ENCODE results near the gene EXOC7.
"Not testable (repeated sequence)": the region's sequence is repeated elsewhere in the genome, so short reads cannot be mapped to it uniquely, and the experiment has no call there.

The EXOC7 gene

DNA sequence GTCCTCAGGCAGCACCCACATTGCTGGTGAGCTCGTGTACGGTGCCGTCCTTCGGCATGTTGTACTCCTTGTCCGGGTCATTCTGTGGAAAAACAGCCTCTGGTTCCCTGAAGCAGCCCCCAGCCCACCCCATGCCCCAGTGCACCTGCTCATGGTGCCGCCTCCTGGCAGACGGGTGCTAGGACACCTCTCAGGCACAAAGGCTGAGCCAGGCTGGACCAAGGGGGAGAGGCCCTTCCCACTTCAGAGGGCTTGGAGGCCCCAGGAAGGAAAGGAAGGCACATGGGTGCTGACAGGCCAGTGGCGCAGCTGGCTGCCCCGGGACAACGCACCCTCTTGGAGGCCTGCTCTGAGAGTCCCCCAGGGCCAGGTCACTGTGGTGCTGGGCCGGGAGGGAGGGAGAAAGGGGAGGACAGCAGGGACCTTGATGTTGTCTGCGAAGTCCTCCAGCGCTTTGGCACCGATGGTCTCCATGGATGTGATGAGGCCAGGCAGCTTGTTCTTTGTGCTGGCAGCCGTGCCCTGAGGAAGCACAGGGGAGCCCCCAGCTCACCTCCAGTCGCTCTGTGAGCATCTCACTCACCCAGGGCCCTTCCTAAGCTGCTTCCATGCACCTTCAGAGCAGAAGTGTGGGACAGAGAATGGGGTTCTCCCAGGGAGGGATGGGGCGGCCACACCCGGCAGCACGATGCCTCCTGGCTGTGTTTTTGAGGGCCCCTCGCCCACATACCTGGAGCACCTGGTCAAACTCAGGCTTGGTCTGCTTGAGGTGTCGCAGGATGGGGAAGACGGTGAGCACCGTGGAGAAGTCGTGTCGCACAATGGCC is 15.3 kb downstream of the EXOC7 start:
- no peak for DNase-seq (ENCODE audit: low read depth)

GRCh38 chr17:76087531-76087930 is 16.1 kb downstream of the EXOC7 start:
- DNase-seq (ENCODE audit: low read depth): no peak

DNA sequence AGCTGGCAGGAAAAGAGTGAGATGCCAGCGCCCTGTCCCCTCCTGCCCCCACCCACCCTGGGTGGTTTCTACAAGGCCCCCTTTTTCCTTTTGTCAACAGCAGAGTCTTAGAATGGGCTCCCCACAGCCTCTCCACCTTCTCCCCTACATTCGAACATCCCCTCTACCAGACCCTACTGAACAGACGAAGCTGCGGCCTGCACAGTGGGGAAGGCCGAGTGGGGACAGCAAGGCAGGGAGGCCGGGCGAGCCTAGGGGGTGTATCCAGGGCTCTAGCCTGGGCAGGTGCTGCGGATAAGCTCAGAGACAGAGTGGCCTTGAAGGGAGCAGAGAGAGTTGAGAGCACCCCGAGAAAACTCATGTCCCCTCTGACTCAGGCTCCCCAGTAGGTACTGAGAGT is 17.2 kb downstream of the EXOC7 start:
- DNase-seq (ENCODE audit: low read depth): no peak

- DNase-seq (ENCODE audit: low read depth): no peak
Measured at GRCh38 chr17:76085731-76086366, 17.7 kb downstream of the EXOC7 start.

DNA sequence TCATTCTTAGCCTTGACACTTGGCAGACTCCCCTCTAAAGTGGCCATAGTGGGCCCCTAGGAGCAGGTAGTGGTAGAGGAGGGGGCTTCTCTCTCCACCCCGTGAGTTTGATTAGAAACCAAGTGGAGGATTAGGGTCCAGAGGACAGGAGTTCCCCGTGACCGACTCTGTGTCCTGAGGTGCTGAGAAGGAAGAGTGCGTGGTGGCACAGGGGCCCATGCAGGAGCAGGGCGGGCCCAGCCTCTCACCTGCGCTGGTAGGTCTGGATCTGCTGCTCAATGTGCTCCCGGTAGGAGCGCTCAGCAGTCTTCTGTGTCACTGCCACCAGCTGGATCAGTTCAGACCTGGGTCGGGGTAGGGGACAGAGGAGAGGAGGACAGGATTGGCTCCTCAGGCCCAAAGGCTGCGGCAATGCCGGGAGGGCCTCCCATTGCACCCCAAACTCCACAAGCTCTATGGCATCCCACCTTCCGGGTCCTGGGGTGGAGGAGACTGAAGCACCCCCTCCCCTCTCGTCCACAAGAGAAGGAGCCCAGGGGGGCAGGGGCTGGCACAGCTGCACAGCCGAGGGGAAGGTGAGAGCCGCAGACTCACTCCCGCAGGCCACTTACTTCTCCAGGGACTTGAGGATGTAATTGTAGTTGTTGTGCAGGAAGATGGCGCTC is 18.4 kb downstream of the EXOC7 start:
- no peak for DNase-seq (ENCODE audit: low read depth)

- no peak for DNase-seq (ENCODE audit: low read depth)
Measured at GRCh38 chr17:76083536-76084182, 19.9 kb downstream of the EXOC7 start.

GRCh38 chr17:76082326-76083251 is 21.0 kb downstream of the EXOC7 start:
- DNase-seq (ENCODE audit: low read depth): no peak

GRCh38 chr17:76081295-76082210 is 22.0 kb downstream of the EXOC7 start:
- no peak for DNase-seq (ENCODE audit: low read depth)

DNA sequence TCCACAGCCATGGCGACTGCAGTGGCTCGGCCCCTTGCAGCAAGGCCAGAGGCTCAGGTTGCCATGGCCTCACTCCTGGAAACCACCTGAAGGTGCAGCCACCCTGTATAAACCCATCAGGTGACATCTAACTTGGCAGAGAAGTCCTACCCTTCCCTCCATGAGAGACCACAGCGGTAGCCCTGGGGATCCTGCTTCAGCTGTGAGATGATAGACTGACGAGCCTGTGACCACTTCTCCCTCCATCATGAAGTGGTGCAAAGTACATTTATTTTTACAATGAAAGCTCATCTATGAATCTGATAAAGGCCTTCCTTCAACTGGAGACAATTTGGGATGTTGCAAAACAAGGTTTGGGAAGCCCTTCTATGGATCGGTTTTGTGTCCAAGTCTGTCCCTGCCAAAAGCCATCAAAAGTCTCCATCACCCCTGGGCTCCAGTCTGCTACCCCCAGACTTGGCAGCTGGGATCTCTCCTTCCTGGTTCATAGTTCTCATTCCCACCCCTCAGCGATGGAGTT is 22.8 kb downstream of the EXOC7 start:
- DNase-seq (ENCODE audit: low read depth): no peak

DNA sequence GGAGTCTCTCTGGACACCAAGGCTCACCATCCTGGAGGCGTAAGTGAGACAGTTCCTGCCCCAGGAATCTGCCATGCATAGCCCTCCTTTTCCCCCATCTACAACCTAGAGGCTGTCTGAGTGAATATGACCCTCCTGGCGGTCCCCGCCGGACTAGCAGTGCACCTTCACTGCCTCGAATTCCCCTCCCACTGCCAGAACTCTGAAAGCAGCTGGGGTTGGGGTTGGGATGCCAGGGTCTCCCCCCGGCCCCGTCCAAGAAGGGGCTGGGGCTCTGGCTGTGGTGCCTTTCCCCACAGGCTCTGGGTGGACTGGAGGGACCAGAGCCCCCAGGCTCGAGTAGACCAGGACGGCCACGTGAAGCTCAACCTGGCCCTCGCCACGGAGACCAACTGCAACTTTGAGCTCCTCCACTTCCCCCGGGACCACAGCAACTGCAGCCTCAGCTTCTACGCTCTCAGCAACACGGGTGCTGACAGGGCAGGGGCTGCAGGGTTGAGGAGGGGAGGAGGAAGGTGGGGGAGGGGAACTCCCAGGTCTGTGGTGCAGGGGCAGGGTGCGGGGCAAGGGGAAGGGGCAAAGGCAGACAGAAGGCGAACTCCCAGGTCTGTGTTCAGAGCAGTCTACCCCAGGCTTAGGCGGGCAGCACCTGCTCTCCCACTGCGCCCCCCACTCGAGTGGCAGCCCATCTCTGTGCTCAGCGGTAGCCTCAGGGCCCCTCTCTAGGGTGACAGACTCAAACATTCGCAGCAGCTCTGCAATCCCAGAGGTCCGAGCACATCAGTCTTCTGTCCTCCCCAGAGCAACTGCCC is 23.4 kb downstream of the EXOC7 start:
- no peak for DNase-seq (ENCODE audit: low read depth)

DNA sequence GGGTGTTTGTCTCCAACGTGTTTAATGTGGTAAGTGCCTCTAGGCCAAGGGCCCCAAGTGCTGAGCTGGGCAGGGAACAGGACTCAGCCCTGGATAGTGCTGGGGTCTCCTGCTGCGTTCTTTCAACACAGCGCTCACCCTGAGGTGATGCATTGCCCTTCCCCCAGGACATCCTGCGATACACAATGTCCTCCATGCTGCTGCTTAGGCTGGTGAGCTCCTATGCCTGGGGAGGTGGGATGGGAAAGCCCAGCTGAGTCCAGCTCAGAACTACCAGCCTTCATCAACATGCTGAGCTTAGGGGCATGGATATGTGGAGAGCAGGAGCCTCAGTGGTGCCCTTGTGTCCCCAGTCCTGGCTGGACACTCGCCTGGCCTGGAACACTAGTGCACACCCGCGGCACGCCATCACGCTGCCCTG is 24.0 kb downstream of the EXOC7 start:
- DNase-seq (ENCODE audit: low read depth): no peak

DNA sequence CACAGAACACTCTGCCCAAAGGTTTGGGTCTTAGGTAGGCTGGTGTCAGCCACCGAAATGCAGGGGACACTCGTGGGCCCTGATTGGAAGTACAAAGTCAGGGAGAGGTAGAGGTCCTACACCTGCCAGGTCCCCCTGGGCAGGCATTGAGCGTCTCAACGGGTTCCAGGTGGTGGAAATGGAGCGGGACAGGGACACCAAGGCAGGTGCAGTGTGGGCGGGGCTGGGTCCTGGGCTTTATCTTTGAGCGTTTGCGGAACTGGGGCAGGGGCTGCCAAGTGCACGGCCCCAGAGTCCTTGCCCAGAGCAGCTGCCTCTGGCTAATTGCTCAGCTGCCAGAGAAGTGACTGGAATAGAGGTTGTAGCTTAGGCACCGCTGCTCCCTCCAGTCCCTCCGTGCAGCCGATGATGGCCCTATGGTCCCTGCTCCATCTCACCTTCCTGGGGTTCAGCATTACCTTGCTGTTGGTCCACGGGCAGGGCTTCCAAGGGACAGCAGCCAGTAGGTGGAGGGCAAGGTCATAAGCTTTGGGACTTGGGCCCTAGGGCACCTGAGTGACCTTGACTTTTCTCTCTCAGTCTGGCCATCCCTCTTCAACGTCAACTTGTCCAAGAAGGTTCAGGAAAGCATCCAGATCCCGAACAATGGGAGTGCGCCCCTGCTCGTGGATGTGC is 24.6 kb downstream of the EXOC7 start, which contains the start of gene ZACN:
TSS of gene ZACN (plus strand) at position 323 of the 675 bp plus-strand sequence. CDS start at position 406, 83 bp downstream.
- no peak for DNase-seq (ENCODE audit: low read depth)

GRCh38 chr17:76078370-76078769 is 25.2 kb downstream of the EXOC7 start:
- DNase-seq (ENCODE audit: low read depth): not testable (repeated sequence)

DNA sequence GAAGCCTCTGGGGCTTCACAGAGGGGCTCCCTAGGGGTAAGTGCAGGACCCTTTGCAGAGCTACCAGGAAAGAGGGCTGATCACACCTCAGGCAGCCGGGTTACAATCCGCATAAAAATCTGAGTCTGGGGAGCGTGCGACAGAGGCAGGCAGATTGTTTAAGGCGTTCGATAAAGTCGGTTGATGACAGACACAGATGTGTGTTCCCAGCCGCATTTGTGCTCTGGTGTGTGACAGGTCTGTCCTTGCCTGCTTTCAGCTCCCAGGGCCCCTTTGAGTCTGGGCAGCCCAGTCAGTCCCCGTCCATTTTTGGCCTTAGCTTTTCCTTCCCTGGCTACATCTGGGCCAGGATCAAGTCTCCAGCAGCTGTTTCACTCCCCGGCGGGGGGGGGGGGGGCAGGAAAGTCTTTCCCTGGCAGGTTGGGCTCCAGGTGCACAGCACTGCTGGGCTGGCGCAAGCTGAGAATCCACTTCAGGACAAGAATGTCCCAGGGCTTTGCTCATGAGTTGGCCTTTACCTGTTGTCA is 25.9 kb downstream of the EXOC7 start:
- no peak for DNase-seq (ENCODE audit: low read depth)

DNA sequence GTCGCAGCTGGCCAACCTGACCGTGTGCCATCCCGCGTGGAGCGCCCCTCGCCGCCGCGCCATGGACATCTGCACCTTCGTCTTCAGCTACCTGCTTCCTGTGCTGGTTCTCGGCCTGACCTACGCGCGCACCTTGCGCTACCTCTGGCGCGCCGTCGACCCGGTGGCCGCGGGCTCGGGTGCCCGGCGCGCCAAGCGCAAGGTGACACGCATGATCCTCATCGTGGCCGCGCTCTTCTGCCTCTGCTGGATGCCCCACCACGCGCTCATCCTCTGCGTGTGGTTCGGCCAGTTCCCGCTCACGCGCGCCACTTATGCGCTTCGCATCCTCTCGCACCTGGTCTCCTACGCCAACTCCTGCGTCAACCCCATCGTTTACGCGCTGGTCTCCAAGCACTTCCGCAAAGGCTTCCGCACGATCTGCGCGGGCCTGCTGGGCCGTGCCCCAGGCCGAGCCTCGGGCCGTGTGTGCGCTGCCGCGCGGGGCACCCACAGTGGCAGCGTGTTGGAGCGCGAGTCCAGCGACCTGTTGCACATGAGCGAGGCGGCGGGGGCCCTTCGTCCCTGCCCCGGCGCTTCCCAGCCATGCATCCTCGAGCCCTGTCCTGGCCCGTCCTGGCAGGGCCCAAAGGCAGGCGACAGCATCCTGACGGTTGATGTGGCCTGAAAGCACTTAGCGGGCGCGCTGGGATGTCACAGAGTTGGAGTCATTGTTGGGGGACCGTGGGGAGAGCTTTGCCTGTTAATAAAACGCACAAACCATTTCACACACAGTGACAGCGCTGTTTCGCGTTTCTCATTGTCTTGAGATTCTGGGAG is 26.6 kb downstream of the EXOC7 start:
- DNase-seq (ENCODE audit: low read depth): no peak

DNA sequence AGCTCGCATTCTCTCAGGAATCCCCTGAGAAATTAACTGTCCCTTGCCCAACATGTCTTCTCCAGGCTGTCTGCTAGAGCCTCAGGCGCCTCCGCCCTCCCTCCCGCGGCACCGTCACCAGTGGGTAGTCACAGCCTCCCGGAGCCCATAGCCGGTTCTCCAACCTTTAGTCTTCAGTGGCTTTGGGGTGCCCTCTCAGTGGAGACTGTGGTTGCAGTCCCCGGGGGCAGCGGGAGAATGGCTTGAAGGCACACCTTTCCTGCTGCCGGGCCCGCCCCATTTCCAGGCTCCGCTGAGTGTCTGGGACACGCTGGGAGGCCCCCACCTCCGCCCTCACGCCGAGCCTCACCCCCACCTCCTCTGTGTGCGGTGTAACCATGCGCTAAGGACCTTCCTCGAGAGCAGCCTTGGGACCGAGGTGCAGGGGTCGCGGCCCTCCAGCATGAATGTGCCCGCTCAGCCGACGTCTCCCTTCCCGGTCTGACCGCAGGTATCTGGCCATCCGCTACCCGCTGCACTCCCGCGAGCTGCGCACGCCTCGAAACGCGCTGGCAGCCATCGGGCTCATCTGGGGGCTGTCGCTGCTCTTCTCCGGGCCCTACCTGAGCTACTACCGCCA is 27.3 kb downstream of the EXOC7 start:
- no peak for DNase-seq (ENCODE audit: low read depth)

Measured in HS-27A (cell line).